GM18511 (cell line): Measurements from ENCODE around the gene TPBGL.

Source experiments
- ATAC-seq: cut with Tn5 transposase; IDR thresholded peaks from one replicate; pipeline ENCODE4 v1.9.1; 2021; ENCODE audit warnings: mild to moderate bottlenecking, moderate library complexity; ENCODE audit not compliant: unreplicated experiment

Gene TPBGL

DNA sequence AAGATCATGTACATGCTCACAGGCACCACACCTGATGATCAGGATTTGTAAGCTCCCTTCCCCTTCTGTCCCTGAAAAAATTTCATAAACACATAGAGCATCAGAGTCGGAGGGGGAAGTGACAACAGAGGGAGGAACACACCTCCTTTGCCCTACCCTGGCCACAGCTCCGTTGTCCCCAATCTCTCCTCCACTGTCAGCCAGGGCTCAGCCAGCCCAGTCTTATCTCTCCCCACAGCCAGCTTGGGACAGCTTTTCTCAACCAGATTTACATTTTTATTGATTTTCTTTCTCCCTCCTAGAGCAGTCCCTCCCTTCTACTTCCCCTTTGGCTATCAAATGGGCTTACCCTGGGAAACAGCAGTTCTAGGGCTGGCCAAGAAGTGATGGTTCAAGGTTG is 32.1 kb upstream of the TPBGL start:
- no peak for ATAC-seq

DNA sequence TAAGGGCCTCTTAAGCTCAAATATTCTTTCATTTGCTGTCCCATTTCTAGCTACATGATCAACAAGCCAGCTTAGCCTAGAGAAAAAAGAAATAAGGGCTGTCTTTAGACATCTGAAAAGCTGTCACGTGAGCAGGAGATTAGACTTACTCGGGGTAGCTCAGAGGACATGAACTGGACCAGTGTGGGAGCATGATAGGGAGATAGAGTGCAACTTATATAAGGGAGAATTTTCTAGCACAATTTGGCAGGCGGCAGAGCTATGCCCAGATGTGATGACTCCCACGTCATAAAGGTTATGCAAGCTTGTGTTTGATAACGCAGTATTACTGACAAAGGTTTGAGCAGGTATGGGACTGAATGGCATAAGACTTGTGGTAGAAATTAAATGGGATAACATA is 28.2 kb upstream of the TPBGL start:
- ATAC-seq, result no peak

DNA sequence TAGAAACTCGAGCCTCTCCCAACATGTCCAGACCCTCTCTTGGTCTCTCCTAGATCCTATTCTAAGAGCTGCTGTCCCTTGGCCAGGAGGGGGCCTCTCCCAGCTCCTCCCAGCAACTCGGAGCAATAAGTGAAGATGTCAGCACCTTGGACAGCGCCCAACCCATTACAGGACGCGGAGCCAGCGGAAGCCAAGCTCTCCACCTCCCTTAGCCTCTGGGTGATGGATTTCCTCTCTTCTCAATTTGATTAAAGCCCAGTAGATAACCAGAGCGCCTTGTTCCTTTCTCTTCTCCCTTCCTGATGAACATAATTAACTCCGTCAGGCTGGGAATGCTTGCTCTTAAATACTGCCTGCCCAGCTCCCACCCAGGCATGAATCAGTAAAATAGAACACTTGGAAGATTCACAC is 26.2 kb upstream of the TPBGL start:
- ATAC-seq, result no peak

DNA sequence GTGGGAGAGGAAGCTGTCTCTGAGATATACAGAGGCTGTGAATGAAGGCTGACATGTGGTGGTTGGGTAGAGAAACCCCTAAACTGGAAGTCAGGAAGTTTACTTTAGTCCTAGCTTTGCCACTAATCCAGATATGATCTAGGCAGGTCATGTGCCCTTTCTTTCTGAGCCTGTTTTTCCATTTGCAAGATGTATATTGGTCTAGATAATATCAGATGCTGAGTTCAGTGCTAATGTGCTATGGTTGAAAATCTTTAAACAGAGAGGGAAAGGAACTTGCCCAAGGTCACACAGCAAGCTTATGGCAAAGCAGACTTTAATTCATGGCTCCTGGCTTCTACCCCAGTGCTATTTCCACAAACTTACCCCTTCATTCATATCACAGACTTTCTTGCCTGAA is 25.7 kb upstream of the TPBGL start:
- no peak for ATAC-seq

DNA sequence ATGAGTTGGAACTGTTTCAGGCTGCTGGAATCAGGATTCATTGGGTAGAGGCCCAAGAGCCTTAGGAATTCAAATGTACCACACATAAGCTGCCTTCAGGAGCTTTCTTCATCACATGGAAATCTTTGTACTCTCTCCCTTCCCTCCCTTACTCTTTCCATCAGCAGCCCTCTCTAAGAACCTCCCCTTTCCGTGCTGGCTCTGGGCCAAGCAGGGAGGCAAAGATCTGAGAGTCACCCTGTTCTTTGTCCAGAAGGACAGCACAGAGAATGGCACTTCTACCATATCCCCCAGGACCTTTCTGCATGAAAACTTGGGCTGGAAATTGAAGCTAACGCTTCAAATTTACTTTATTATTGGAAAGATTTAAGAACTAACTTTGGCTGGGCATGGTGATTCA is 20.7 kb upstream of the TPBGL start:
- no peak for ATAC-seq

DNA sequence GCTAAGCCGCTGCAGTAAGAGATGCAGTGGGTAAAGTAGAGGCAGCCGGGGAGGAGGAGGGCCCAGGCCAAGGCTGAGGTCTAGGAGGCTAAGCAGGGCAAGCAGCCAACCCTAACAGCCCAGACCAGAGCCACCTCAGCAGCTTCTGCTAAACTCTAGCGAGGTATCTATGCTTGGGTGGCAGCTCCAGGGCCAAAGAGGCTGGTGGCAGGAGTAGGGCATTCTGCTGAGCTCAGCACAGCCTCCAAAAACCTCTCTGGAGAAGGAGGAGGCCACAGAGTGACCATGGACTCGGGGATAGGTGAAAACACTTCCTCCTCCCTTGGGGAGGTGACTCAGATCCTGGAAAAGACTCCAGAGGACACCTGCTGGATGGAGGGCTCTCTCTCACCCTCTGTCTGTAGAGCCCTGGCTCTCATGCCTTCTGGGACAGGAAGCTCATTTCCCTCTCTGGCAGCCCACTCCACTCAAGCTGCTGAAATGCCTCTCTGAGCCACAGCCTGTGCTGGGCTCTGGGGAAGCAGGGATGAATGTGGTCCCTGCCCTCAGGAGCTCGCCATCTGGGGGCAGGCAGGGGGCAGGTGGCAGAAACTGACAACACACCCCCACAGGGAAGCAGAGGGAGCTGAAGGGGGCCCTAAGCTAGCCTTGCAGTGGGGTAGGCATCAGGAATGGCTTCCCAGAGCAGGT is 16.5 kb upstream of the TPBGL start:
- ATAC-seq, result no peak

DNA sequence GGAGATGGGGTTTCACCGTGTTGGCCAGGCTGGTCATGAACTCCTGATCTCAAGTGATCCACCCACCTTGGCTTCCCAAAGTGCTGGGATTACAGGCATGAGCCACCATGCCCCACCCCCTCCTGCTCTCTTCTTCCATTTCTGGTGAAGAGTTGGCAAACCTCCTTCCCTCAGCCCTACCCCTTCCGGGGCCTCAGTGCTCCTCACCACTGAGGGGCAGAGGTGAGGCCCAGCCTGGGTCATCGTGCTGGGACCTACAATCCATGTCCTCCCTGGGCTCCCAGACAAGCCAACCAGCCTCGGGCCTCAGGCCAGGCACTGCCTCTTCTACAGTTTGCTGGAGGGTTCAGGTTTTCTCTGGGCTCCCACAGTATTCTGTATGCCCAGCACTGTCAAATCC is 14.8 kb upstream of the TPBGL start:
- ATAC-seq, result no peak

DNA sequence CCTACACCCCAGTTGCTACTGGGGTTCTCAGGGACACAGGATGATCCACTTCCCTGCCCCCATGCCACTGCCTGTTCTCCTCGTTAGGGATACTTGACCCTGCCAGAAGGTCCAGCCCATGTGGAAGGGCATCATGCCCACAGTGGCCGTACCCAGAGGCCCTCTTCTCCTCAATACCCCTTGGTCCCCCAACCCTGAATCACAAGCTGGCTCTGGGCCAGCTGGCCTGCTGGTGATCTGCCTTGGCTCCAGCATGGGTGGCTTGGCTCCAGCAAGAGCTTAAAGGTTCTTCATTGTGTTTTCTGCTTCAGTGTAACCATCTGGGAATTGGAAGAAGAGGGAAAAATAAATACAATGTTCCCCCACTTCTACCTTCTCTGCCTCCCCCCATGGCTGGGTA is 11.1 kb upstream of the TPBGL start:
- ATAC-seq, result no peak

DNA sequence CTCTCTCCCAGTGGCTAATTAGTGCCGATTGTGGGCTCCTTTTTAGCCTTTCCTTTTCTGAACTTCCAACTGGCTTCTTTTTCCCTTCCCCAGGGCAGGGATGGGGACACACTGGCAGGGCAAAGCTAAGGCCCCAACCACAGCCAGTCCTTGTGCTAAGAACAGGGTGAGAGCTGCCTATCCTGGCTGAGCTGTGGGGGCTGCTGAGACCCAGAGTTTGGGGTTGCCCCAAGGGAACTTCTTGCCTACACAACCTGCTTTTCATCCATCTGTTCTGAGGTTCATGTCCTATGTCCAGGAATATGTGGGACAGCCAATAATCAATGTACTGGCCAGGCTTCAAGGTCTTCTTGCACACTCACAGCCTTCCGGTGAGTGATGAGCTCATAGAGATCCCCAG is 10.0 kb upstream of the TPBGL start:
- ATAC-seq, result no peak

DNA sequence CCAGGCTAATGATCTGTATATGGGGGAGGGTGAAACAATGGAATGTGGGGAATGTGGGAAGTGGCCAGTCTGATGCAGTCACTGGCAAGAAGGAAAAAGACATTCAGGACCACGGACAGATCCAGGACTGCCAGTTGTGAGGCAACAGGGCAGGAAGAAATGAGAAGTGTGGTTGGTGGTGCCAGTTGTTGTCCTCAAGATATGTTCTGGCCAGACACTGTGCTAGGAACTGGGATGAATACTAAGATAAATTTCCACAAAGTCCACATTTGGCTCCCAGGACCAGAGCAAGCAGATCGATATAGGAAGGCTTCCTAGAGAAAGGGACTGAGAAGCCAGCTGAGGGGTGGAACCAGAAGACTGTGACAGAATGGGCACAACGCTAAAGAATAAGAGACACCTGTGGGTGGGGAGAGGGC is 6.8 kb upstream of the TPBGL start:
- no peak for ATAC-seq

DNA sequence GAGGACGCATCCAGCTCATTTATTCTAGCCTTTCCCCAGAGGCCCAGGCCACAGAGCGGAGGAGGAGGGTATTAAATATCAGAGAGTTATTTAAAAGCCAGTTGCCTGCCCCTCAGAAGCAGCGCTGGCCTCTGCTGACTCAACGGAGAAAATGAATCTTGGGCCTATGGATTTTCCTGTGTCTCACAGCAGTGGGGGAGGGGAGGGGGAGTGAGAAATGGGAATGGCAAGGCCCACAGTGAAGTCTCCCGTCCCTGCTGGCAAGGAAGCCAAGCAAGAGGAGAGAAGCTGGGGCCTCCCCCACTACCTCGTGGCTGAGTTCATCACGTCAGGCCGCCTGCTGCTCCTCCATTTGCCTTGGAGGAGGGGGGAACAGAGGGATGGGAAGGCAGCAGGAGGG is 4.5 kb upstream of the TPBGL start:
- no peak for ATAC-seq

DNA sequence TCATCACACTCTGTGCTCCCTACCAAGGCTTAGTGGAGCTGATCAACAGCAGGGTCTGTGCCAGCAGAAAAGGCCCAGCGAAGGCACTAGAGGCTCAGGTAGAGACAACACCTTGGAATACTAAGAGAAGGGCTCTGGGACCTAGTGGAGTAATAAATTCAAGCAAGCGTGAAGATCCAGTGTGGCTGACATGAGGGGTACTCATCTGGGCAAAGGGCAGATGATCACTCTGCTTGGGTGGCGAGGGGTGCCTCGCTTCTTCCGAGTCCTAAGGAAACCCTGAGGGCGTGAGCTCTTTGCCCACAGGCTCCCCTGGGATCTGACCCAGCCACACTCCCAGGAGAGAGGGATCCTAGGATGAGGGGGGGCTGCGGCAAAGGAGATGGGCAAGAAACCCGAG is 3.5 kb upstream of the TPBGL start:
- ATAC-seq, result no peak

DNA sequence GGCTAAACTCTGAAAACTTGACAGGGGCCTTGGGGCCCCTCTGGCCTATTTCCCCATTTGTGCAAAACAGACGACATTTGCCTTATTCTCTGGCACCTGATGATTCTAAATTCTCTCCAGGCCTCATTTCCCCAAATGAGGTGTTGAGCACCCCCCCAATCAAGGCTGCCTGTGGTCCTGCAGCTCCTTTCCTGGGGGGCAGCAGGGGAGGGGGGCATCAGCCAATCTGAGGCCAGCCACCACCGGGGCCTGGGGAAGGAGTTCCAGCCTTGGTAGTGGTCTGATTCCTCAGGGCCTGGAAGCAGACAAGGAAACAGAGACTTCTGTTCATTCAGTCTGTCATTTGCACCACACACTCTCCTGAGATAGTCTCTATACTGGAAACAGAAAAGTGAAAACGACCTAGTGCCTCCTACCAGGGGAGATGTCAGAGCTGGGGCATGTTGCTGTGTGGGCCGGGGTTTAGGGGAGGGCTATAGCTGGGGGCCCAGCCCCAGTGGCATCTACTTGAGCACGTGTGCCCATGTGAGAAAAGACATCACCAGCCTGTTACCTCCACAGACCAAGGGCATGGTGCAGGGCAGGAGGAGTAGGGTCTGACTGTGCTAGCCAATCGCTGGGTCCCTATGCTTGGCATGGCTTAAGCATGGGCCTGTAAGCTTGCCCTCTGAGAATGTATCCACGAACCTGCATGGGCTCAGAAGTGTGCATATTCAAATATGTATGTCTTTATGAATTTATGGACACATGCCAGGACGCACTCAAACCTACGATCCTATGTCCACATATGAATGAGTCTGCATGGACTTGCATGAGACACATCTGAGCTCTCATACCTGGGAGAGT is 1.8 kb upstream of the TPBGL start:
- no peak for ATAC-seq

DNA sequence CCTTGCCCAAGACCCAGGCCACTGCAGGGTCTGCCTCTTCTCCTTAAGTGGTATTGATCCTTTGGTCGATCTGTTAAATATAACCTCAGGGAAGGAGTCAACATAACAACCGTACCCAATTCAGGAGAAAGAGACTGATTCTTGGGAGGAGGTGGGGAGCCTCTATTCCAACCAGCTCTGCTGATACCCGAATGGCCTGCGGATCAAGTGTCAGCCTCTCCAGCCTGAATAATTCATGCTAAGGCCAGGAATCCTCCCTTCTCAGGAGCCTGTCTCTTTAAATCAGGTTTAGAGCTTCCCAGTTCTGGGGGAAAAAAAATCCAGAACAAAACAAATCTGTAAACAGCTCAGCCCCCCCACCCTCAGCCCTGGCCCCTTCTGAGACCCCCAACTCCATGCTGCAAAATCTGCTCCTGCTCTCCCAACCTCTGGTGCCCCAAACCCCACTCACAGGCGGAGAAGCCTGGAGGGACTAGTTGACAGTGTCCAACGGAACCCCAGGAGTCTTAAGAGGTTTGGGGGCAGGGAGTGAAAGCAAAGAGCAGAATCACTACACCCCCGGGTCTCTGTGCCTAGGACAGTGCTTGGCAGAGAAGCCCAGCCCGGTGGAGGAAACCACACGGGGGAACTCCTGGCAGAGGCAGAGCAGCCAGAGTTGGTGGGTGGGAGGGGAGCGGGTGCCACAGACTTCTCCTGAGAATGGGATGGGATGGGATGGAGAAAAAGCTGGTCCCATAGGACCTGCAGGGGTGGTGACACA is 863 bp upstream of the TPBGL start:
- ATAC-seq, result no peak

DNA sequence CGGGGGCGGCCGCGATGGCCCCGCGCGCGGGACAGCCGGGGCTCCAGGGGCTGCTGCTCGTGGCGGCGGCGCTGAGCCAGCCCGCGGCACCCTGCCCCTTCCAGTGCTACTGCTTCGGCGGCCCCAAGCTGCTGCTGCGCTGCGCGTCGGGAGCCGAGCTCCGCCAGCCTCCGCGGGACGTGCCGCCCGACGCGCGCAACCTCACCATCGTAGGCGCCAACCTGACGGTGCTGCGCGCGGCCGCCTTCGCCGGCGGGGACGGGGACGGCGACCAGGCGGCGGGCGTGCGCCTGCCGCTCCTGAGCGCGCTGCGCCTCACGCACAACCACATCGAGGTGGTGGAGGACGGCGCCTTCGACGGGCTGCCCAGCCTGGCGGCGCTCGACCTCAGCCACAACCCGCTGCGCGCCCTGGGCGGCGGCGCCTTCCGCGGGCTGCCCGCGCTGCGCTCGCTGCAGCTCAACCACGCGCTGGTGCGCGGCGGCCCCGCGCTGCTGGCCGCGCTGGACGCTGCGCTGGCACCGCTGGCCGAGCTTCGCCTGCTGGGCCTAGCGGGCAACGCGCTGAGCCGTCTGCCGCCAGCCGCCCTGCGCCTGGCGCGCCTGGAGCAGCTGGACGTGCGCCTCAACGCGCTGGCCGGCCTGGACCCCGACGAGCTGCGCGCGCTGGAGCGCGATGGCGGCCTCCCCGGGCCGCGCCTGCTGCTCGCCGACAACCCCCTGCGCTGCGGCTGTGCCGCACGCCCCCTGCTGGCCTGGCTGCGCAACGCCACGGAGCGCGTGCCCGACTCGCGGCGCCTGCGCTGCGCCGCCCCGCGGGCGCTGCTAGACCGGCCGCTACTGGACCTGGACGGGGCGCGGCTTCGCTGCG is 697 bp downstream of the TPBGL start:
- ATAC-seq, result peak; percentile 94

DNA sequence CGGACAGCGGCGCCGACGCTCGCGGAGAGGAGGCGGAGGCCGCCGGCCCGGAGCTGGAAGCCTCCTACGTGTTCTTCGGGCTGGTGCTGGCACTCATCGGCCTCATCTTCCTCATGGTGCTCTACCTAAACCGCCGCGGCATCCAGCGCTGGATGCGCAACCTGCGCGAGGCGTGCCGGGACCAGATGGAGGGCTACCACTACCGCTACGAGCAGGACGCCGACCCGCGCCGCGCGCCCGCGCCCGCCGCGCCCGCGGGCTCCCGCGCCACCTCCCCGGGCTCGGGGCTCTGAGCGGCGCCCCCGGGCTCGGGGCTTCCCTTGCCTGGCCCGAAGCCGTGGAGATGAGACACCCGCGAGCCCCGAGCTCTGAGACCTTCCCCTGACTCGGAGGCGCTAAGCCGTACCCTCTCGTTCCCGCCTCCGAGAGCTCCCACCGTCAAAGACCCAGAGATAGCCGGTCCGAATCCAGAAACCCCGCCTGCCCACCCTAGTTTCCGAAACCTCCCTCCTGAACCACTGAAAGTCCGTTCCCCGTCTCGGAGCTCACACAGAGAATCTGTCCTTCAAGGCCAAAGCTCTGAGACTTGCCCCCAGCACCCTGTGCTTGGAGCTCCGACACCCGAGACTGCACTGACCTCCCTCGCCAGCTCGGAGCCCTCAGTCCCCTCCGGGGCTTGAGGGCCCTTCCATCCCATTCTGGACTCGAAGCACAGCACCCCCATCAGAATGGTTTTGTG is 1.5 kb downstream of the TPBGL start:
- no peak for ATAC-seq

DNA sequence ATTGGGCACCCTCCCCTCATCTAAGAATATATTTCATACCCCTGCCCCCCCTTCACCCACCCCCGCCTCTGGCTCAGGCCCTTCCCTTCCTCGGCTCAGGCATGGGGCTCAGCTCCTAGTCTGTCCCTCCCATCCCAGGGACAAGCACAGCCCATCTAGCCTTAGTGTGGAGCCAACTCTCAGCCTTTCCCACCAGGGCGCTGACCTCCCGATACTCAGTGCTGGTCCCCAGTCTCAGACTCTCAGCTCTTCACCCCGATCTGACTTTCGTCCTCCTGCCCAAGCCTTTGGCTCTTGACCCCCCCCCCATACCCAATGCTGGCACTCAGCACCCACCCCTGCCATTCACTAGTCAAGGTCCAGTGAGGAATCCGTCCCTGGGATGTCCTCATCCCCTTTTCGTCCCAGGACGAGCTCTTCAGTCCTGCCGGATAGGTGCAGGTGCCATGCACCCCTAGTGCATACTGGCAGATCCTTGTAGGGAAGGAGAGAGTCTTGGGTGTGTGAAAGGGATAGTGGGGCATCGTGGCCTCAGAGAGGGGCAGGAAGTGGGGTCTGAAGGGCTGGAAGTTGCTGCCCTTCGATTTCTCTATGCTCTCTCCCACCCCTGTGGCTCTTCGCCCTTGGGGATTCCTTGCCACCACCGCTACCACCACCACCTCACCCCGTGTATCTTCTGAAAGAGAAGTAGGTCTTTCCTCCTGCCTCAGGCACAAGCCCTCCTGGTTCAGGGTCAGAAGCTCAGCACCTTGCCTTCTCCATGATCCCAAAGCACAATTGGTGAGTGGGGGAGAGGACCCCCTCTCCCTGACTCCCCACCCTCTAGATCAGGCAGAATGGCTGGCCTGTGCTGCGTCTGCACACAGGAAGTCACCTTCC is 2.4 kb downstream of the TPBGL start:
- no peak for ATAC-seq

DNA sequence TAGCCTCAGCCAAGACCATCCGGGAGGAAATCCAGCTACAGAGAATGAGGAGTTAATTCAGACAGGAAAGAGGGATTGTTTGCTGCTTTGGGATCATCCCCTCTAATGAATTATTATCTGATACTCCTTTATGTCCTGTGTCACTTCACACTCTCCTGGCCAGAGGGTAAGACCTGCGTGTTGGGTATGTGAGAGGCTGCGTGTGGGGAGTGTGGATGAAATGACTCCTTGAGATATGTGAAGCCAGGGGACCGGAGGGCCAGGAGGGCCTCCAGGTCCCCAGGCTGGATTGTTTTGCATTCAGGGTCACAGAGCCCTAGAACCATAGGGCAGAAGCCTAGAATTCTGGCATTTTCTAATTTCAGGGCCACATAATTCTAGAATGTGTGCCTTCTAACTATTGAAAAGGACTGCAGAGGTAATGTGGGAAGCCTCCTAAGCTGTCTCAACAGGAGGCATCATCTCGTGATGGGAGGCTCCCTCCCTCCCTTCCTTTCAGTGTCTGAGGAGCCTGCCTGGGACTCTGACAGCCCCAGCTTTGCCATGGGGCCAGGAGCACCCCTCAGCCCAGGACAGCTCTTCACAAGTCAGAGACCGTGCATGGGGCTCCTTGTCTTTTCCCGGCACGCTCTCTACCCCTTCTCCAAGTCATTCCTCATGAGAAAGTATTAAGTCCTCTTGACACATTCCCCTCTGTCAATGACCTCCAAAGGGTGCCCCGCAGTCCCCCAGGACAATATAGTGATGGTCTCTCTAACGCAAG is 3.7 kb downstream of the TPBGL start:
- ATAC-seq, result no peak
